LHCN-M2 (cell line): ENCODE data around the gene ASH1L. TPM values are rescaled to one million over a fixed set of nuclear protein-coding genes. Genes with fewer than 3 reads are reported as not detected.
"Not testable (repeated sequence)": the region's sequence is repeated elsewhere in the genome, so short reads cannot be mapped to it uniquely, and the experiment has no call there.

Experiments
- DNase-seq: peaks from one replicate; pipeline ENCODE4 v3.0.0-alpha.2; 2012; ENCODE audit warnings: low read depth
- total RNA-seq: library from RNA; depleted of rRNA; stranded (reverse); fragments of >200 nt; gene quantifications from 2 replicates; pipeline ENCODE4 v1.2.3, GENCODE V29; 2014

ASH1L gene
- total RNA-seq, 1 experiment from 2014 or later: 24.2 TPM

GRCh38 chr1:155339515-155340097 lies 223.0 kb downstream of the ASH1L start:
- no peak for DNase-seq

GRCh38 chr1:155334962-155335361 lies 227.6 kb downstream of the ASH1L start:
- DNase-seq: no peak

GRCh38 chr1:155329980-155330598 lies 232.5 kb downstream of the ASH1L start:
- no peak for DNase-seq

- not testable (repeated sequence) for DNase-seq
Measured at GRCh38 chr1:155328856-155329255, 233.7 kb downstream of the ASH1L start.

GRCh38 chr1:155327981-155328380 lies 234.6 kb downstream of the ASH1L start:
- DNase-seq: no peak

GRCh38 chr1:155326631-155327037 lies 236.0 kb downstream of the ASH1L start:
- no peak for DNase-seq

GRCh38 chr1:155326020-155326526 lies 236.5 kb downstream of the ASH1L start:
- no peak for DNase-seq

GRCh38 chr1:155325603-155325893 lies 237.1 kb downstream of the ASH1L start:
- DNase-seq: no peak

- peak; percentile 56 for DNase-seq
Measured at GRCh38 chr1:155324717-155325602, 237.6 kb downstream of the ASH1L start.

- peak; percentile 97 for DNase-seq
Measured at GRCh38 chr1:155324037-155324716, 238.4 kb downstream of the ASH1L start.

GRCh38 chr1:155323729-155324036 lies 238.9 kb downstream of the ASH1L start:
- peak; percentile 85 for DNase-seq

- DNase-seq: peak; percentile 98
Measured at GRCh38 chr1:155322953-155323728, 239.5 kb downstream of the ASH1L start.

GRCh38 chr1:155322571-155322952 lies 240.0 kb downstream of the ASH1L start:
- DNase-seq: peak; percentile 37

- DNase-seq: no peak
Measured at GRCh38 chr1:155321639-155322503, 240.7 kb downstream of the ASH1L start.

- DNase-seq: peak; percentile 47
Measured at GRCh38 chr1:155320661-155321617, 241.7 kb downstream of the ASH1L start, which contains the start of gene RUSC1. Gene RUSC1 (plus strand): TSS chr1:155320894. CDS start chr1:155321774, 880 bp downstream.

GRCh38 chr1:155320252-155320651 lies 242.4 kb downstream of the ASH1L start:
- DNase-seq: no peak

- DNase-seq: no peak
Measured at GRCh38 chr1:155319536-155319935, 243.1 kb downstream of the ASH1L start.

GRCh38 chr1:155318082-155318481 lies 244.5 kb downstream of the ASH1L start:
- DNase-seq: no peak

GRCh38 chr1:155316922-155317321 lies 245.7 kb downstream of the ASH1L start:
- DNase-seq: no peak
